Left renal cortex interstitium (tissue), 4 donors: ENCODE results near the gene CSH2. TPM values are rescaled to one million over a fixed set of nuclear protein-coding genes. Genes with fewer than 3 reads are reported as not detected.

Source experiments
- polyA plus RNA-seq, 4 donors: library from polyadenylated mRNA; unstranded; fragments of 120-200 nt; gene quantifications; one replicate each; pipeline ENCODE4 v1.2.1, GENCODE V29; 2013; ENCODE audit not compliant: insufficient read length in 4 of 4

CSH2 gene
- polyA plus RNA-seq, 4 donors, result 0.61 to 0.82 TPM; not detected in 2

Other genes starting within 250 kb of the CSH2 start
- 10 to 100 TPM; 21.9 to 40.3 (median 31.8) TPM for gene LIMD2, start 173.6 kb downstream of the CSH2 start, polyA plus RNA-seq
- 10 to 100 TPM; 35.9 to 80.8 (median 54.7) TPM for gene STRADA, start 131.9 kb downstream of the CSH2 start, polyA plus RNA-seq
- 100 to 1,000 TPM in 3 of 4 donors, 10 to 100 TPM in 1; 86.9 to 126 (median 108) TPM for gene CCDC47, start 100.1 kb downstream of the CSH2 start, polyA plus RNA-seq
- 100 to 1,000 TPM; 125 to 212 (median 183) TPM for gene DDX42, start 99.5 kb downstream of the CSH2 start, polyA plus RNA-seq
- 100 to 1,000 TPM; 156 to 190 (median 181) TPM for gene PSMC5, start 46.2 kb downstream of the CSH2 start, polyA plus RNA-seq
- 10 to 100 TPM; 59.9 to 92.1 (median 62.6) TPM for gene FTSJ3, start 46.0 kb downstream of the CSH2 start, polyA plus RNA-seq
- 10 to 100 TPM; 55.0 to 63.8 (median 57.8) TPM for gene SMARCD2, start 31.0 kb downstream of the CSH2 start, polyA plus RNA-seq
- not detected for gene GH2, start 8.3 kb upstream of the CSH2 start, polyA plus RNA-seq
- gene CSH1, start 22.9 kb upstream of the CSH2 start, polyA plus RNA-seq, result 1 to 10 TPM in 1 of 4 donors, under 1 TPM in 1, not detected in 2; 0.55 to 1.8 TPM
- gene CSHL1, start 37.6 kb upstream of the CSH2 start, polyA plus RNA-seq, result not detected
- gene GH1, start 45.2 kb upstream of the CSH2 start, polyA plus RNA-seq, result not detected
- 1 to 10 TPM; 1.8 to 3.0 (median 2.9) TPM for gene CD79B, start 58.7 kb upstream of the CSH2 start, polyA plus RNA-seq
- gene SCN4A, start 99.2 kb upstream of the CSH2 start, polyA plus RNA-seq, result 1 to 10 TPM in 3 of 4 donors, under 1 TPM in 1; 0.99 to 1.3 (median 1.2) TPM
- gene PRR29, start 124.7 kb upstream of the CSH2 start, polyA plus RNA-seq, result 1 to 10 TPM; 2.9 to 4.0 (median 3.6) TPM
- gene ICAM2, start 147.0 kb upstream of the CSH2 start, polyA plus RNA-seq, result 10 to 100 TPM; 22.0 to 36.0 (median 29.4) TPM